Fibroblast of skin of right biceps (primary cell): ENCODE measurements around the gene DSG4.

Experiments
- DNase-seq: peaks from one replicate; pipeline ENCODE4 v3.0.0-alpha.2; 2013

The DSG4 gene

DNA sequence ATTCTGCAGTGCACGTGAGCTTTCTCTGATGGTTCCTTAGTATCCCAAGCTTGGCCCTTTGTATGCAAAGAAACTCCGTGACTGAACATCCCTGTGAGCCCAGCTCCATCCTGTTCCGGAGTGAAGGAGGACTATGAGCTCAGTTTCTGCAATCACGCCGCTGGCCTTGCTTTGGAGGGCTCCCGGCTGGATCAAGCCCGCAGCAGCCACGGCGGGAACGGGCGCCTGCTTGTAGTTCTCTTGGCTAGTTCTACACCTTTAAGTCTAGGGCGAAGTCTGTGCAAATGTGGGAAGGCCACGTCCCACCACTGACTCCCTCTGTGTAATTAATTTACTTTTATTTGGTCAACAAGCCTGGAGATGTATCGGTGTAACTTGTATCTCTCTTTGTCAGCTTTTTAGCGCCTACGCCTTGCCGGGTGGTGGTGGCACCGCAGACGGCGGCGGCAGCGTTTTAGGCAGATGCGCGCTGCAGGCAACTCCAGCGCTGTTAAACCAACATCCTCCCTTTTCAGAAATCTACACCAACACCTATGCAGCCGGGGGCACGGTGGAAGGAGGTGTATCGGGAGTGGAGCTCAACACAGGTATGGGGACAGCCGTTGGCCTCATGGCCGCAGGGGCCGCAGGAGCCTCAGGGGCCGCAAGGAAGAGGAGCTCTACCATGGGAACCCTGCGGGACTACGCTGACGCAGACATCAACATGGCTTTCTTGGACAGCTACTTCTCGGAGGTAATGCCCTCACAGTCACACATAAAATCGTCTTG is 34.3 kb downstream of the DSG4 start:
- DNase-seq = no peak

DNA sequence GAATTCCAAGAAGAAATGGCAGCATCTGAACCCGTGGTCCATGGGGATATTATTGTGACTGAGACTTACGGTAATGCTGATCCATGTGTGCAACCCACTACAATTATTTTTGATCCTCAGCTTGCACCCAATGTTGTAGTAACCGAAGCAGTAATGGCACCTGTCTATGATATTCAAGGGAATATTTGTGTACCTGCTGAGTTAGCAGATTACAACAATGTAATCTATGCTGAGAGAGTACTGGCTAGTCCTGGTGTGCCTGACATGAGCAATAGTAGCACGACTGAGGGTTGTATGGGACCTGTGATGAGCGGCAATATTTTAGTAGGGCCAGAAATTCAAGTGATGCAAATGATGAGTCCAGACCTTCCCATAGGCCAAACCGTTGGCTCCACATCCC is 36.6 kb downstream of the DSG4 start:
- DNase-seq = no peak

DNA sequence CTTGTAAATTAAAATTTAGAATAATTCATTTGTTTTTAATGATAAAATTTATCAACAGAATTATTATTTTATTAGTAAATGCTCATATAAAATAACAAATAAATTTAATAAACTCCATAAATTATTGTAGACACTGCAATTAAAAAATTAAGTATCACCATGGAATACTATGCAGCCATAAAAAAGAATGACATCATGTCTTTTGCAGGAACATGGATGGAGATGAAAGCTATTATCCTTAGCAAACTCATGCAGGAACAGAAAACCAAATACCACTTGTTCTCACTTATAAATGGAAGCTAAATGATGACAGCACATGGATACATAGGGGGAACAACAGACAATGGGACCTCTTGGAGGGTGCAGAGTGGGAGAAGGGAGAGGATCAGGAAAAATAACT is 41.3 kb downstream of the DSG4 start:
- DNase-seq = no peak

DNA sequence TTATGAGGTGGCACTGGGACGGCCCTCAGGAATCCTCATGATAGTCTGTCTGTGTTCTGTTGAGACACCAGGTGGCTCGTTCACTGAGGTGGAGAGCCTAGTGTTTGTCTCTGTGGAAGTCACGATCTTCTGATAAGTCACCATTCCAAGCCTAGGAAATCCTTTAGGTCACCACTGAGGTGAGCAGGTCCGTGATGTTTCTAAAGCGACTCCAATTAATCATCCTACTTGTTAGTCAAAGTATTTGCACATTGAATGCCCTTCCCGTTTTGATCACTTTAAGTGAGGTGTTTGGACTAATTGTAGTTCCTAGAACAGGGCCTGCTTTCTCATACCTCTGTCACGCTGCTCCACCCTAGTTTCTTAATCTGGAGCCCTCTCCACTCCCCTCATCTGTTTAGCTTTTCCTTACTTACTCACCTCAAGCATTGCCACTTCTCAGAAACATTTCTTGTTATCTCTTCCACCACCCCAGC is 42.9 kb downstream of the DSG4 start:
- no peak for DNase-seq

DNA sequence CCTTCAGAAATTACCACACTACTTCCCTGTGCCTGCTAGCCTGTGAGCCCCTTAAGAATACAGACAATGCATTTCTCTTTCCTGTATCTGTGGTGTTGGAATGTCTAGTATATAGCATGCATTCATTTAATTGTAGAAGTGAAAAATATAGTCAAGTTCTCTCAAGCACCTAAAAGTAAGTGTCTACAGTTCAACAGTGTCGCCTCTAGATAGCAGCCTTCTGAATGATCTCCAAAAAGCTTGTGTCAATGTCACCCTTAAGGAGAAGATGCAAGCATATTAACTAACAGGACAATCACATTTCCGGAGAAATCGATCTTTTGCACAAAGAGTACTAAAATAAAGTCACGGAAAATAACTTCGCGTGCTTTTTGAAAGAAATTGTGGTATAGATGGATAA is 43.5 kb downstream of the DSG4 start:
- DNase-seq = no peak

DNA sequence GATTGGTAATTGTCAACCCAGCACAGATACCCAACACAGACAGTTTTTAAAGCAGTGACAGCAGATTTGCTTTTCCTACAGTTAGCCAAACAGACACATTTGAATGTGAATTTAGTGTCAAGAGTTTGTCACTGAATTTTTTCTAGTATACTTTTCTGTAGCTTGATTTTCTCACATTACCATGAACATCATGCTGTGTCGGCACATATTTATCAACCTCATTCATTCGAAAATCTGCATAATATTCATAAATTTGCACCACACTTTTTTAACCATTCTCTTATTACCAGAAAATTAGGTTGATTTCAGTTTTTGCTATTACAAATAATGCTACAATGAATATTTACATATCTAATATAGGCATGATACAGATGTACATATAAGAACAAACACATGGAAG is 43.9 kb downstream of the DSG4 start:
- no peak for DNase-seq

DNA sequence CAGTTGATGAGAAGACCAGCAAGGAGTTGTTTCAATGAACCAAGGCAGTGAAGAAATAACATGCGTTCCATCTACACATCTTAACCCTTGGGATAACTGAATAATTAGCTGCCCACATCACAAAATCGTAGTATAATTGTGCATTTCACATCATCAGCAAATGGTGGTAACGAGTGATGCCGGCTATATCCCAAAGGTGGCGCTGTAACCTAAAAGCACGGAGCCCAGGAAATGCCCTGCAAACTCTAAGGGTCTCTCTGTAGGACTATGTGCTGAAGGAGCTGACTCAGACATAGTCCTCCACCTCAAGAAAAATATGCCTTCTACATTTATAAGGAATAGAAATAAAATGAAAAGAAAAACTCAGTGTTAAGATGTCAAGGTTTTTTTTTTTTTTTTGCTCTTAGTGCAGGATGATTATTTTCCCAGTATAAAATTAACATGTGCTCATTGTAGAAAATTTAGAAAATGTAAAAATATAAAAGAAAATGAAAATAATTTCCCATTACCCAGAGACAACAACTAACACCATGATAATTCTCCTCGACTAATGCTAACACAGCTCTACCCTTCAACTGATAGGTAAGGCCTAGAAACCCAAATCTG is 47.9 kb downstream of the DSG4 start:
- DNase-seq = peak; percentile 43

DNA sequence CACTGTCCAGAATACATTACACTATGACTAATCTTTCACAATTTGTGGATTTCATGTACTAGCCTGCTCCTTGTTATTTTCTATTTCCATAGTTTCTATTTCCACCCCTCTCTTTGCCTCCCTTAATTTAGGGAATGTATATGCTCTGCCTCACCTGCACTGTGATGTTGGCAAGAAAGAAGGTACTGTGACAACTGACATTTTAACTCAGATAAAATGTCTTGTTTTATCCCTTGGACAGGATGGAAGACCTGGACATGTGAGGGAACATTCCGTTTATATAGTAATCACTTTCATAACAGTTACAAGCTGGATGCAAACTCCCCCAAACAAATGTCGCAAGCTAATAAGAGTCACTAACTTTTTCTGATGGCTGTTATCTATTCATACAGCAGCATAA is 49.4 kb downstream of the DSG4 start:
- no peak for DNase-seq

DNA sequence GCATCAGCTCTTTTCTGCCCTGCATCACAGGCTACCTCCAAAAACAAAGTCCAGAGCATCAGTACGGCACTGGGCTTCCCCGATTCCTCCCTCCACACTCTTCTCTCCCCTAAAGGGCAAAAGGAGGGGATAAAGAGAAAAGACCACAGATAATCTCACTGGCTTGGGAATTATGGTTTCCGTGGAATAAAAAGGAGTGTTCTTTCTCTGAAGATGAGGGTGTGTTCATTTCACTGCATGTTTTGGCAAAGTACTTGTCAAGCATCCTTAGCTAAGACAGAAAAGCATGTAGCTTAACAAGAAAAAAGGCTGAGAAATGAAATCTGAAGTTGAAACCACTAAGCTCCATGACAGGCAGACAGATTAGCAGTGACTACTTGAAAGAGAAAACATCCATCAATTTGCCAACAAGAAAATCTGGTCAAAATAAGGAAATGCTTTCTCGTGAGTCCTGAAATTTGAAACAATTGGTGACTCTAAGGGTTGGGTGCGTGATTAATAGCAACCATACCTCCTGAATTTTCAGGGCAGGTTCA is 50.4 kb downstream of the DSG4 start:
- DNase-seq = no peak

DNA sequence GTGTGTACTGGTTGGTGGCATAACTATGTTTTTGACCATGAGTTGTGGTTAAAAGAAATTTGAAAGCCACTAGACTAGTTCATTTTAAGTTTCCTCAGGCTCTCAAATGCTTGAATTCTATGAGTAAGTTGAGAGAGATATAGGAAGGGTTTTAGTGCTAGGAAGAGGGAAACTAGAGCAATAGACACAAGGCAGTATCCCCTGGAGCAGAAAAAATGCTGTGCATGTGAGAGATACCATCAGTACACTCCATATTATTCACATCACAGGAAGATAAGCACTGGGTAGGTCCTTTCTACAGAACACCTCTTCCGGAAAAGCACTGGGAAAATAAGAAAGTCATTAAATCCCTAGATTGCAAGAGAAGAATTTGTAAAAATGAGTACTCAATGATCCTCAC is 51.6 kb downstream of the DSG4 start:
- no peak for DNase-seq

DNA sequence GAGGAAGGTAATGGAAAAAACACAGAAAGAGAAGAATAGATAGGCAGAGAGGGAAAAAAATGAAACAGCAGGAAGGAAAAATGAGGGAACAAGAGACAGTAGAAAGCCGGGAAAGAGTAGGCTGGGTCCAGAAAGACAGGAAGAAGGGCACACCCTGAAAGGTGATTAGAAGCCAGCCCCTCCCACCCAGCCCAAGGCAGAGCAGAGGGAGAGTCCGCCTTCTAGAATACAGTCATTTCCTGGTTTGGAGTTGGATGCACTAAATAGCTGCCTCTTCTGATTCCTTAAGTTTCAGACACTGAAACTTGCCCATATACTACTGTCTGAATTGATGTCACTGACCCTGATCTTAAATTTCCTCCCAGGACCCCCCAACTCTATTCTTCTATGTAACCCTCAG is 53.0 kb downstream of the DSG4 start:
- DNase-seq = no peak

DNA sequence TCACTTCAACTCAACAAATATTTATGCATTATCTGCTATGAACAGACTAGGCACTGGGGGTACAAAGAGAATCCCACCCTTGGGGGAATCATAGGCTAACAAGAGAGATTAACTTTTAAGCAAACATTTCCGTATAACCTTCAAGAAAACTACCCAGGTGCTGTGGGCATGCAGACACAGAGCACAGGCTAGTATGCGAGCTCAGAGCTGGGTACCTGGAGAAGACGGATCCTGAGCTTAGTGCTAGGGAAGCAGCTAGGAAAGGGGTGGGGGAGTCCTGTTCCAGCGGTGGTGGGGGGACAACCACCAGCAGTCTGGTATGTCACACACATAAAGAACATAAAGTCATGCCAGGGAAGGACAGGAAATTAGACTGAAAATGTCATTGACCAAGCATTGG is 53.5 kb downstream of the DSG4 start:
- DNase-seq = no peak

DNA sequence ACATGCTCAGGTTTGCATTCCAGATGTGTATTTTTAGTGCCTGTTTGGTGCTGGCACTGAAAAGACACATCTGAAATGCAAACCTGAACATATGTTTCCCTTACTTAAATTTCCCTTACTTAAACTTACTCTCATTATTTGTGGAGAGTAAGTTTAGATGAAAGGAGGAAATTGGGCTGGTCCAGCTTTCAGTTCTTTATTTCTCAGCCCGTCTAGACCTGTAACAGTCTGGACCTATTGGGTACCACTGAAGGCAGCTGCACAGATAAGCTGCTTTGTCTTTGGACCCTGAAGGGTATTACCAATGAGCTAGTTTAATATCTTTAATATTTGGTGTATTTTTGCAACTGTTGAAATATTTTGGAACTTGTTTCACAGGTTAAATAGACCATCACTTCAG is 54.0 kb downstream of the DSG4 start:
- DNase-seq = no peak

DNA sequence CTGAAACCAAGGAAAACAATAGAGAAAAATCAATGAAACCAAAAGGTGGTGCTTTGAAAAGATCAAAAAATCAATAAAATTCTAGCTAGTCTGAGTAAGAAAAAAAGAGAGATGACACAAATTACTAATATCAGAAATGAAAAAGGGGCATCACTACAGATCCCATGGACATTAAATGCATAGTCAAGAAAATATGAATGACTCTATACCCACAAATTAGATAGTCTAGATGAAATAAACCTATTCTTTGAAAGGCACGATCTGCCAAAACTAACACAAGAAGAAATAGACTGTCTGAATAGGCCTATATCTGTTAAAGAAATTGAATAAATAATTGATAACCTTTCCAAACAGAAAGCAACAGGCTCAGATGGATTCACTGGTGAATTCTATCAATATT is 55.7 kb downstream of the DSG4 start:
- DNase-seq = no peak

DNA sequence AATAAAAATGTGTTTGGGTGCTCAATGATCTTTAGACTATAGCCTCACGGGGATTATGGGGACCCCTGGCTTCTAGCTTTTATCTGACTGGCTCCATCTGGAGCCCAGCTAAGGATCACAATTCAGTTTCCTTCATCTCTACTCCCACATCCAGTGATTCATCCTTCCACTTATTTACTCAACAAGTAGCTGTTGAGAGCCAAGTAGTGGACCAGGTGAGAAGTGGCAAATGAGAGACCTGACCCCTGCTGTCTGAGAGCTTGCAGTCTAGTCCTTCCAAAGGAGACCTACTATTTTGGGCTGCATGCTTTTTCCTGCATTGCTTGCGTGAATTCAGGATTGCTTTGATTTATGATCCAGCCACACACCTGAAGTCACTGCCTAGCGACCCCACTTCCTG is 60.2 kb downstream of the DSG4 start:
- DNase-seq = no peak

DNA sequence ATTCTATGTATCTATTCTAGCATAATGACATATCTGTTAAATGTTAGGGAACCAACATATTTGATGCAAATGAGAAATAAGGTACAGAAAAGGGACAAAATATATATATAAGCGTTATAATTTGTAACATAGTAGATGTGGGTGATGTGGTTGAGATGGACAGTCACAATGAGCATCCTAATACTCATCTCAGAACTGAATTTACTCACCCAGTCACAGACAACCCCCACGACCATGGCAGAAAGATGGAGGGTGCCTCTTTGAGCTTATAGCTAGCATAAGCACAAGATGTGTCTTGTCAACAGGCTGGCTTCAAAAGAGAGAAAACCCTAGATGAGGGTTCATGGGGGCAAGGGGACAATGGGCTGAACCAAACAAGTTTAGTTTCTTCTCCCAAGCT is 61.8 kb downstream of the DSG4 start:
- DNase-seq = no peak

DNA sequence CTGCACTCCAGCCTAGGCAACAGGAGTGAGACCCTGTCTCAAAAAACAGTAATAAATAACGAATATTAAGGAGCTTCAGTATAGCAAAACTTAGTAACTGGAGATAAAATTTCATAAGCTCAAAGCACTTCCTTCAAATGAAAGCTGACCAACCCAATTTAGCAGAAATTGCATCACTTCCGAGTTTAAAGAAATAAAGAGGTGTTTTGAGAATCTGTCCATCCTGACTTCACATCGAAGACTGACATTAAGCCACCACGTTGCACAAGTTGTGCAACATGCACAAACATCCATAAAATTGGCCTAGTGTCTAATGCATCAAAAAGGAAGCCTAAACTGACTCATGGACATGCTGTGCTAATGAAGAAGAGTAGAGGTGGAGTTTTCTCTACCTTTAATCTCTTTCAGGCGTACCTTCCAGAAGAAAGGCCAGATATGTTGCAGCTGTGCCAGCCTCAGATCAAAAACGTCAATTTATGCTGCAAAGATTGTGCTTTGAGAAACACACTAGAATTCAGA is 63.3 kb downstream of the DSG4 start:
- DNase-seq = no peak

DNA sequence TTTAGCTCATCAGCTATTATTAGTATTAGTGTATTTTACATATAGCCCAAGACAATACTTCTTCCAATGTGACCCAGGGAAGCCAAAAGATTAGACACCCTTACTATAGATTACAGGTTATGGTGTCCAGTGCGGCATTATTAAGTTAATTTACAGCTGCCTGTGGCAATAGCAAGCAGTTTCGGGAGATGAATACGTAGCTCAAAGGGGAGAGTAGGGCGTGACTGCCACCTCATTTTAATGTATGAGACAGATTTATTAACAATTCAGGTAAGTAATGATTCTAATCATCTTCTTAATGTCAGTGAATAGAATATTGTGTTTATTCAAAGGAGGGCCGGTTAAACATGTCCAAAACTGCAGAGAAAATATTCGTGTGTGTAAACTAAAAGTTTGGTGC is 64.2 kb downstream of the DSG4 start:
- DNase-seq = no peak

DNA sequence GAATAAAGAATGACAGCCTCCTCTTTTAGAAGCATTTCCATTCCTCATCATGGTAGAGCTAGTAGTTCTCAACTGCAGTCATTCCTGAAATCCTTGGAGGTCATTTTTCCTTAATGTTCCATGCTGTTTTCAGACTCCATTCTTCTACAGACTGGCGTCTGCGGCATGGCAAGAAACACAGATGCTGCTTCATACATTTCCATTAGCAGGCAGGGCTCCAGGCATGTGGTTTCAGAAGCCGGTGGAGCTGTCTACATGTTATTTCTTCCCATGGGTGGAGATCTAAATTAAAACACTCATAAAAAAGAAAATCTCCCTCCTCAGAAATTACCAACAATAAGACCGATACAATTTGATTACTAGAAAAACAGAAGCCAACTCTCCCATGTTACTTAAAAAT is 64.9 kb downstream of the DSG4 start:
- no peak for DNase-seq

DNA sequence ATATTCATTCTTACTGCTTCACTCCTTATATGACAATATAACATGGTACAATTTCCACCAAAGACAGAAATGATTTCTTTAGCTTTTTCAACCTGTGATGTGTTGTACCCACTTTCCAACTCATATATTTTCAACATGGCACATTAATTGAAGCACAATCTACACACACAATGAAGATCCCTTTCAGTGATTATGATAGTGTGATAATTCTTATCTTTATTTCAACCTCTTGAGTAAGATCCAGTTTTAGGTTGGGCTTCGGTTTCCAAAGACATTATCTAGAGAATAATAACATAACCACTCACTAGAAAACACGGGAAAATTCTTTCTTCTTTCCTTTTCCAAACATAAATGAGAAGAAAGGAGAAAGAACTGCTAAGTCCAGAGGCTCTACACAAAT is 67.6 kb downstream of the DSG4 start:
- DNase-seq = no peak

DNA sequence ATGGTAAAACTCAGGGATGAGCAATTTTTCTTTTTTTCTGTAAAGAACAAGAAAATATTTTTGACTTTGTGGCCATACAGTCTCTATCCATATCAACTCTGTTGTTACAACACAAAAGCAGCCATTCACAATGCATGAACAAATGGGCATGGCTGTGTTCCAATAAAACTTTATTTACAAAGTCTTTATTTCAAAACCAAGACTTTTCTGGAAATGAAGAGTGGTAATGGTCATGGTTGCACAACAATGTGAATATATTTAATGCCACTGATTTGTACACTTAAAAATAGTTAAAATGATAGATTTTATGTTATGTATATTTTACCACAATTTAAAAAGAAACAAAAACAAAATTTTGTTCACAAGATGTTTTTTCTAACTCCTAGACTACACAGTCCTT is 69.3 kb downstream of the DSG4 start:
- DNase-seq = no peak

DNA sequence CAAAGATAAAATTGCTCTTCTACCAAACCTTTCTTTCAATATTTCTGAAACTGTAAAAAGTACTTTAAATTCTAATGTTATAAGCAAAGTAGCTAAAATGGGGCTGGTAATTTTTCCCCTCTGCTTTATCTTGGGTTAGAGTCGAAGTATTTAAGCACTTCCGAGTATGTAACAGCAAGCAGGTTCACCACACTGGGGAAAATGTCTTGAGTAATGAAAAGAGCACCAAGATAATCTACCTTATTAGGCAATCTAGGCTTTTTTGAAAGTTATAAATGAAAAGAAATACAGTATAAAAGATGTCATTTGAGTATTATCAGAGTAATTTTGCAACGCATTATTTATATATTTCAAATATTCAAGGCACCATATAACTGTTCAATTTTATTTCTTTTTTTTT is 70.3 kb downstream of the DSG4 start:
- DNase-seq = no peak

DNA sequence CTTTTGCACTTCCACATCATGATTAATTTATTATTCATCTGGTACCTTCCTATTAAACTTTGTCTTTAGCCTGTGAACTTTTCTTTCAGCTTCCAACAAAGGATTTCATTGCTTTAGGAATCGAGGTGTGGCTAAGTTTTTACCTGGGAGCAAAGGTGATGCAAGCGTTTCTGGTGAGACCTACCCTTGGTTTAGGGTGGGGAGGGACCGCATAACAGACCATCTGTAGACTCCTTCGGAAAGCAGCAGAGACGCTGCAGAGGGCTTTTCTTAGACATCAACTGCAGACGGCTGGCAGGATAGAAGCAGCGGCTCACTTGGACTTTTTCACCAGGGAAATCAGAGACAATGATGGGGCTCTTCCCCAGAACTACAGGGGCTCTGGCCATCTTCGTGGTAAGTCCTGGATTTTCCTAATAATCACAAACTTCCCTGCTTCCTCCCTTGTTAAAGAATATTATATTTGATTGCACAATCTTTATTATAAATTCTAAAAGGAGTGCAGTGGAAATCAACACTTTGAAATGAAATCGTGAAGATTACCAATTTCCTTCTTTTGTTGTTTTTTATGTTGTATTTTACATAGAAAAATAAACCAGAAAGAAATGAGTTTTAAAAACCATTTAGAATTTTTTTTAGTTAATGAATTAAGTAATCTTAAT is 71.1 kb downstream of the DSG4 start, which contains the start of gene DSG3:
Gene DSG3 (plus strand): TSS at position 212 of the 662 bp plus-strand sequence. CDS start 137 bp downstream, at position 349.
- no peak for DNase-seq

DNA sequence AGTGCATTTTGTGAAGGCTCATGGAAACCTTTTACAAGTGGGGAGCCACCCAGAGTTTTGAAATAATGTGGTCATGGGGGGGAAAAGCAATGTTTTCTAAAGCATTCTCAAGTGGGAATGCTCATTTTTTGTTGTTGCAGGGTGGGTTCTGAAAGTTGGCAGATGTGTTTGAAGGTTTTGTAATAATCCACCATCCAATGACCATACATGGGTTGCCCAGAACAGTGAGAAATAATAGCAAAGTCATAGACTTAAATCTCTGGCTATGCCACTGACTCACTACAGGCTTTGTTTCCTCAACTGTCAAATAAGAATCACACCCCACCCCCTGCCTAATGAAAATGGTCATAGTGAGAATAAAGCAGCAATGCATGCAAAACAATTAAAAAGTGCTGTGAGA is 73.8 kb downstream of the DSG4 start:
- DNase-seq = peak; percentile 7
